ENCODE data around the gene THY1.
A peak's percentile ranks its signal among the peaks of the same experiment; 100 is the strongest.
"Not testable (repeated sequence)": the region's sequence is repeated elsewhere in the genome, so short reads cannot be mapped to it uniquely, and the experiment has no call there.

The THY1 gene

DNA sequence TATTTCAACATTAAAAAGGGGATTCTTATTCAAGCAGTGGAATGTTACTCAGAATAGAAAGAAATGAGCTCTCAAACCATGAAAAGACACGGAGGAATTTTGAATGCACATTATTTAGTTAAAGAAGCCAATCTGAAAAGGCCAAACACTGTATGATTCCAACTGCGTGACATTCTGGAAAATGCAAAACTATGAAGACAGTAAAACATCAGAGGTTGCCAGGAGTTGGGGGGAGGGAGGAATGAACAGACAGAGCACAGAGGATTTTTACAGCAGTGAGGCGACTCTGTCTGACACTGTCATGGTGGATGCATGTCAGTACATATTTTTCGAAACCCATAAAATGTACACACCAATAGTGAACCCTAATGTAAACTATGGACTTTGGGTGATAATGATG lies 22.9 kb upstream of the THY1 start:
- DNase-seq, result peak; percentile 84

DNA sequence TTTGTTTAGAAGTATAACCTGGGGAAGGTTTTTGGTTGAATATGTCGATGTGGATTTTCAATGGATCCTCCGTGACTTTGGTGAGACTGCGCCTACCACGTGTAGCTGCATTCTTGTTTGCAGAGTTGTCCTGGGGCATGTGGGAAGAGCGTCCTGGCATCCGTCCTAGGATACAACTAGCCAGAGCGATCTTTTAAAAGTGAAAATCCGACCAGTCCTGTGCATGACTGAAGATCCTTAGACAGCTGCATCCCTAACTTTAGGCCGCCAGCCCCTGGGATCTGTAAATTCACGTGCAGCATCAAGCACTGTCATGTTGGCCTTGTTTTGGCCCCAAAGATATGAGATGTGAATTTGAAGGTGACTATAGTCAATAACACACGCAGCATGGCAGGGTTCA lies 22.4 kb upstream of the THY1 start:
- DNase-seq, result no peak

DNA sequence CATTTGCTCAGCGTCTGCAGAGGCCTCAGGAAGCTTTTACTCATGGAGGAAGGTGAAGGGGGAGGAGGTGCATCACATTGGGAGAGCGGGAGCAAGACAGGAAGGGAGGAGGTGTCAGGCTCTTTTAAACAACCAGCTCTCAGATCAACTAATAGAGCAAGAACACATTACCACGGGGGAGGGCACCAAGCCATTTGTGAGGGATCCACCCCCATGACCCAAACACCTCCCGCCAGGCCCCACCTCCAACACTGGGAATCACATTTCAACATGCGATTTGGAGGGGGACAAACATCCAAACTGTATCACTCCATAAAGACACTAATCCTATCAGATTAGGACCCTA lies 18.9 kb upstream of the THY1 start:
- no peak for DNase-seq

DNA sequence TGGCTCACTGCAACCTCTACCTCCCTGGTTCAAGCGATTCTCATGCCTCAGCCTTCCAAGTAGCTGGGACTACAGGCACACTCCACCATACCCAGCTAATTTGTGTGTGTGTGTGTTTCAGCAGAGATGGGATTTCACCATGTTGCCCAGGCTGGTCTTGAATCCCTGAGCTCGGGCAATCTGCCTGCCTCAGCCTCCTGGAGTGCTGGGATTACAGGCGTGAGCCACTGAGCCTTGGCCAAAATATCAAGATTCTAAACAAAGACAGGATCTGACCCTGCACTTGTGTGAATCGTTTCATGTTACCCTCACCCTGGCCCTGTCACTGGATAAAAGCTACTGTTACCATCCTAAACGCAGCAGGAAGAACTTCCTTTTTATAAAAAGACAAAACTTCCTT lies 15.6 kb upstream of the THY1 start:
- DNase-seq, result no peak

DNA sequence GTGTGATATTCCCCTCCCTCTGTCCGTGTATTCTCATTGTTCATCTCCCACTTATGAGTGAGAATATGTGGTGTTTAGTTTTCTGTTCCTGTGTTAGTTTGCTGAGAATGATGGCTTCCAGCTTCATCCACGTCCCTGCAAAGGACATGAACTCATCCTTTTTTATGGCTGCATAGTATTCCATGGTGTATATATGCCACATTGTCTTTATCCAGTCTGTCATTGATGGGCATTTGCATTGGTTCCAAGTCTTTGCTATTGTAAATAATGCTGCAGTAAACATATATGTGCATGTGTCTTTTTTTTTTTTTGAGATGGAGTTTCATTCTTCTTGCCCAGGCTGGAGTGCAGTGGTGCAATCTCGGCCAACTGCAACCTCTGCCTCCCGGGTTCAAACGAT lies 14.5 kb upstream of the THY1 start:
- DNase-seq, result not testable (repeated sequence)

DNA sequence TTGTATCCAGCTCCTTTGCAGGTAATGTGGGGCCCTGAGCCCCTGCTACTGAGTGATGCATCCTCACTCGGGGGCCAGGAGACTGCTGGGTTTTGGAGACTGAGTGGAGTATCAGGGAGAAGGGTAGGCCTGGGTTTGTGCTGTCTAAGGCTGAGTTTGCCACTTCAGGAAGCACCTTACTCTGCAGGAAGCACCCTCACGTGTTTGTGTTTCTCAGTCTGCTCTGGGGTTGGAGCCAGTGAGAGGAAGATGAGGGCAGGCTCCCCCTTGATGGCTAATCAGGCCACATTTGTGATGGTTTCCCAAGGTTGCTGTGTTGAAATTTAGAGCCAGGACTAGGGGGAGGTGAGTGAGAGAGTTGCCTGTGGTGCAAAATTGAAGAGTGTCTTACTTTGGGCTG lies 13.7 kb upstream of the THY1 start:
- no peak for DNase-seq

DNA sequence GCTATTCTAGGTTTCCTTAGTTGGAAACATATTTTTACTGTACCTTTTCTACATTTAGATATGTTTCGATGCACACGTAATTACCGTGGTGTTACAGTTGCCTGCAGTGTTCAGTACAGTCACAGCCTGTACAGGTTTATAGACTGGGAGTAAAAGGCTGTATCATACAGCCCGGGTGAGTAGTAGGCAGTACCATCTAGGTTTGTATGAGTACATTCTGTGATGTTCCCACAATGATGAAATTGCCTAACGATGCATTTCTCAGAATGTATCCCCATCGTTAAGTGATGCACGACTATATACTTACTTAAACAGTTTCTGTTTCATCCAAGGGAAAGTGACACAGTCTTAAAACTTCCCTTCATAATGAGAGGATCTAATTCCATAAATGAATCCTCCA lies 13.1 kb upstream of the THY1 start:
- DNase-seq, result no peak

DNA sequence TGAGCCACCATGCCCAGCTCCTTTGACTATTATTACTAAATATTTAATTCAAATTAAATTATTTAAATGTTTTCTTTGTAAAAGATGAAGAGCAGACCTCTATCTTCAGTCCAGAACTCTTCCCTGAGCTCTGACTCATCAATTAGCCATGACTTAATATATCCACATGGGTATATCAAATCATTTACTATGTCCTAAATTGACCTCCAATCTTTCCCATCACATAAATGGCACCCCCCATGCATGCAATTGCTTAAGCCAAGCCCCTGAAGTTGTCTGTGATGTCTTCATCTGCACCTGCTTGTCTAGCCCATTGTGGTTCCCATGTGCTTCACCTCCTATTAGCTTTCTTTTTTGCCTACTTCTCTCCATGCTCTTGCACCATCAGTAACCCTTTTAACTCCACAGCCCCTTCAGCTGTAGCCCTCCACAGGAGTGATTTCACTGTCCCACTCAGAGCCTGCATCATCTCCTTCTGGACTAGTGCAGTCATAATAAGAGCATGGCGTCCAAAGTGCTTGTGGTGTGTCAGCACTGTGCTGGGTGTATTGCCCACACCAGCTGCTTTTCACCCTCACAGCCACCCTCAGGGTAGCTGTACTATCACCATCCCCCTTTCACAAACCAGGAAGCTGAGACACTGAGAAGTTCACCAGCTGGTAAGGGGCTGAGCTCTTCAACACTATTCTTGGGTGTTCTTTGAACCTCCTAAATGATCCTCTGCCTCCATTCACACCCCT lies 11.8 kb upstream of the THY1 start:
- DNase-seq, result no peak

DNA sequence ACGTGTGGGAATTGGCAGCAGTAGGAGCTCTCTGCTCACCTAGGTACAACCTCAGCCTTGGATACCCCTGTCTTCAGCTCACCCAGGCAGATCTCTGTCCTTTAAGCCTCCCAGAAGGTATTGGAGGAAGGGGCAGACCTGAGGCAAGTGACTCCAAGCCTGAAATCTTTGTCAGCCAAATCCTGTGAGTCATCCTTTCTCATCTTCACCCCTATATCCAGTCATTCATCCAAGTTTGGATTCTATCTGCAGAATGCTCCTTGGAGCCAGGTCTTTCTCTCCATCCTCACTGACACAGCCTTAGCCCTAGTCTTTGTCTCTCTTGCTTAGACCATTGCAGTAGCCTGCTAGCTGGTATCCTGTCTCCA lies 10.4 kb upstream of the THY1 start:
- DNase-seq, result peak; percentile 63

DNA sequence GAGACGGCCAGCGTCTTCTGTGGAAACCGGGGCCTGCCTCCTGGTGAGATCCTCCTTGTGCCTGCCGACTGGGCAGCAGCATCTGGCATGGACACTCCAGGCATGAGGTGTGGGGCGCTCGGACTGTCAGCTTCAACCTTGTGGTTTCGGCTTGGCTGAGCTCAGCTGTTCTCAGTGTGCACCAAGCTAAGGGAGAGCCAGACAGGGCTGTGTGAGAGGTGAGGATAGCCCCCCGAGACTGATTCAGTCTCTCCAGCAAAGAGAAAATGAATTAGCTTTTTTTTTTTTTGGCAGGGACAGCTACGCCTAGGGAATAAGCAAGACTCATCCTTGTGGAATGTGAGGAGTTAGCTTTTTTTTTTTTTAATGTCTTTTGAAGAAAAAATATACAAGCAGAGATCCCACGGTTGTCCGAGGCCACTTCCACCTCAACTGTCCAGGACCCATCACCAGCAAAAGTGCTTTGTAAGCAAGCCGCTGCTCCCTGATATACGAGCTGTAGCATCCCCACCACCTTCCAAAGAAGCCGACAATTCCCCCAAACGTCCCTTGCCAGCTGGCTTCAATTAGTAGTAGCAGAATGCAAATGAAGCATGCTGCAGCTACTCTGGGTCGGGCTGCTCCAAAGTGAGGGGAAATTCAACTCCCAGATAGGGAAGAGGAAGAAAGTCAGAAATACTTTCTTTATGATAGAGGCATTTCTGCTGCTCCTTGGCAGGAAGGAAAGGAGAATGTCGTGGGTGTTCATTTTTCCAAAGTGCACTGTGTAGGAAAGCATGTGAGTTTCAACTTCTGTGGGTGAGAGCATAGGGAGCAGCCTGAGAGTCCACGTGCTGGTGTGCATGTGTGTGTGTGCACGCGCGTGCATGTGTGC lies 9.7 kb upstream of the THY1 start:
- DNase-seq, result peak; percentile 93

DNA sequence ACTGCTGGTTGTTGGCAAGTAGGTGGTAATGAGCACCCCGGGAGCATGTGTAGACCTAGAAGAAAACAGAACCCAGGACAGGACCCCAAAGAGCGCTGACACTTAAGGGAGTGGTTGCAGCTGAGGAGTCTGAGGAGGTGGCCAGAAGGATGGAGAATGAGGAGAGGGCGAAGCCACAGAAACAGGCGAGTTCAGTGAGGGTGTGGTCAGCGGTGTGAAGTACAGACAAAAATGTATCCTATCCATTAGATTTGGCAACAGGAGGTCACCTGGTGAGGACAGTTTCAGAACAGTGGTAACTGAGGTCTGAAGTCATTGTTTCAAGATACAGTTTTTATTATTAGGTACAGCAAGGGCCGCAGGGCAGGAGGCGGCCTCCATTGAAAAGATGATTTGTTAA lies 8.6 kb upstream of the THY1 start:
- no peak for DNase-seq

DNA sequence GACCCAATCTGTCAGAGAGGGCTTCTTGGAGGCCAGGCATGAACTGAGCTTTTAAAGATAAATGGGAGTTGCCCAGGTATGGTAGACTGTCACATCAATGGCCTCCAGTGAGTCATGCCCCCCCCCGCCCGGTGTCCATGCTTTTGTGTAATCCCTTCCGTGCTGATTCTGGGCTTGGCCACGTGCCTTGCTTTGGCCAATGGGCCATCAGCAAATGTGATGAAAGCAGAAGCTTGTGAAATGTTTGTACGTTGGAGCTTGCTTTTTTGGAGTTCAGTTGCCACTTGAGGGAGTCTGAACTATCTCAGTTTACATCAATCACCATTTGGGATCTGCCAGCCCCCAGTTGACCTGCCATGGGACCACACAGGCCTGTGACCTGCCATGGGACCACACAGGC lies 4.3 kb upstream of the THY1 start:
- DNase-seq, result no peak

DNA sequence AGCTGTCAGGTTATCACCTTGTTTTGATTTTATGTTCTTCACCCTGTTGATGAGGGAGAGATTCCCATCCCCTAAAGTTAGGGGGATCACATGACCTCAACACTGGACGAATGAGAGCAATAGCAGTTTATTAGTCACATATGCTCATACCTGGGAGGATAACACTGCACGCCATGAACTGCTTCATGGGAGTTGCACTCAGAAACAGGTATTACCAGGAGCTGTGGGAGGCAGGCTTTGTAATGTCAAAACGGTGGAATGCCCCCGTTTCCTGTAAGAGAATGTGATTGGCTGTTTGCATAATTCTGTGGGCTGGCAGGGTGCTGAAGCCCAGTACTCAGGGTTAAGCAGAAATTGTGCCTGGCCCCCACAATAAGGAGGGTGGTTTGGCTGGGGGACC lies 3.2 kb upstream of the THY1 start:
- DNase-seq, result no peak

DNA sequence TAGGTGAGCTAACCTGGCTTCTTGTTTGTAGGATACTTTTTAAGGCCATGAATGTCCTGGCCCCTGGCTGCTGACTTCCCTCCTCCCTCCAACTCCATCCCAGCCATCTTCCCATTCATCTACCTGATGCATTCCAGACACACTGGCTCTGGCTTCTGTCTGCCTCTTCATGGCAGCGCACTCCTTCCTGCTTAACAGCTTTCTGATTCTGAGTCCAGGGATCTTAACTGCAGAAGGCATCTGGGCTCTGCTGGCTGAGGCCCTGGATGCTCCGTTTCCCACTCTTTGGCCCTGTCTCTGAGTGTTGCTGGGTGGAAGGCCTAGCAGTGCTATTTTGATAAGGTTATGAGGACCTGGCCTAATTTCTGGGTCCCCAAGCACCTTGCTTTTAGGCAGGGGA lies 1.8 kb upstream of the THY1 start:
- DNase-seq, result no peak

DNA sequence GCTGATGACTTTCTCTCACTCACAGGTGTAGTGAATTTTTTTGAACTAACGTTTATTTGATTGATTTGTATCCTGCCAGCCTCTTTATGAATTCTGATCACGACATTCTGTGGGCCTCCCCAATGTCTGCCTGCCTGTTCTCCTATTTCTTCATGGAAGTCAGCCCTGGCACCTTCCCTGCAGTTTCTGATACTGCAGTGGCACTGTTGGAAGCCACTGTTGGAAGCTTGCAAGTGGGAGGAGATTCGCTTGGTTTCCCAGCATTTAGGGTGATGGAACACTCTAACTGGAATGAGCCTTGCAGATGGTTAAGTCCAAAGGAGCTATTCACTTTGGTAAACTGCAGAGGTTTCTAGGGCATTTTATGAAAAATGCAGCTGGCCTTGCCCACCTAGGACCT lies 1.3 kb upstream of the THY1 start:
- no peak for DNase-seq

DNA sequence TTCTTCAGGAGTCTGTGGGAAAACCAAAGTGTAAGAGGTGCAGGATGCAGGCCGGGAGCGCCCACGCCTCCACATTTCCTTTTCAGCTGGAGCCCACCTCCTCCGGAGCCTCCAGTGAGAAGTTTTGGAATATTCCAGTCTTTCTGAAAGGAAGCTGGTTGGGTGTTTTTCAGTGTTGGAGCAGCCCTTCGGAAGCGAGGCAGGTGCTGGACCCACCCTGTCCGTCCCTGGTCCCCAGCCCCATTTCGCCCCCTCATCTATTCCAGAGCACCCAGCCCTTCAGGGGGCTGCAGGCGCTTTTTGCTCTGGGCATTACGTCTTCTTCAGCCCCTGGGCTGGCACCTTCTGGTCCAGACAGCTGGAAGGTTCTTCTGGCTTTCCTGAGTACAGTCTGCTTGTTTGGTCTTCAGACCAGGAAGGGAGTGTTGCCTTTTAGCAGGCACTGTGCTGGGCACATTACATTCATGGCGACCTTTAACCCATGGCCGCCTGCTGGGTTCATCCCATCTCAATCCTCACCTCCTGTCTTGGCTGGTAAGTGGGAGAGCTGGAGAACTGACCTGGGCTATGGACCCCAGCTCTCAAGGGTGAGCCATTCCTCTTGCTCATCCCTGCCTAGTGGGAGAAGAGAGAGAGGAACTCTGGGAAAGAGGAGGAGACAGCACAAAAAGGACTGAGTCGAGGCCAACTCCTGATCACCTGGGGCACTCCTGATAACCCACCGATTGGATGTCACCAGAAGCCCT lies 710 bp upstream of the THY1 start:
- peak; percentile 29 for DNase-seq

DNA sequence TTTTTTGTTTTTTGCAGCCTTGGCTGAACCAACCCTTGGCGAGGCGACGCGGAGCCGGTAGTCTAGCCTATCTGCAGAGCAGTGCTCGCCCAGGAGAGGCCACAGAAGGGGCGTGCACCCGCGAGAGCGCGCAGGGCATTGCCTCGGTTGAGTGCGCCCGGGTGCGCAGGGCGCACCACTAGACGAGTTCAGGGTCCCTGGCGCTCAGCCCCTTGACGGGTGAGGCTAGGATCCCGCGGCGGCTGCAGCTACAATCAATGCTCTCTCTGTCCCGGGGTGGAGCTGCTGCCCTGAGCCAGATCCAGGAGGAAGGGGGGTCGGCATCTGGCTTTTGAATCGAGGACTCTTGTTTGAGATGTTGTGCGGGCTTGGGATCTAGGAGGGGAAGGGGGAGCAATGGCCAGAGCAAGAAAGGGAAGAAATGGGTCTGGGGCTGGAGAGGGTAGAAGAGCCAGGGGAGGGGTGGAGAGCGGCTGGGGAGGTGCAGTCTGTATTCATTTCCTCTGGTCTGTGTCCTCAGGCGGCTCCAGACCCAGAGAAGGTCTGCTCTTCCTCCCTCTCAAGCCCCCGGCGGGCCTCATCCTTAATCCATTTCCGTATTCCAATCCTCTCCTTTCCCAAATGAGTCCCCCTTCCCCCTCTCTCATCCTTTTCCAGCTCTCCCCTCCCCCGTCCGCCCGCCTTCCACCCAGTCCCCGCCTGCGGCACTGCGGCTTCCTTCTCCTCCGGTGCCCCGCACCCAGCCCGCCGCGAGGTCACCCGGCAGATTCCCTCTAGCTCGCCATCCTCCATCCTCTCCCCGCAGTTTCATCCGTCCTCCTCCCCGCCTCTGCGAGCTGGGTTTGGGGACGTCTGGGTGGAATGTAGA lies 797 bp downstream of the THY1 start:
- DNase-seq, result peak; percentile 59

DNA sequence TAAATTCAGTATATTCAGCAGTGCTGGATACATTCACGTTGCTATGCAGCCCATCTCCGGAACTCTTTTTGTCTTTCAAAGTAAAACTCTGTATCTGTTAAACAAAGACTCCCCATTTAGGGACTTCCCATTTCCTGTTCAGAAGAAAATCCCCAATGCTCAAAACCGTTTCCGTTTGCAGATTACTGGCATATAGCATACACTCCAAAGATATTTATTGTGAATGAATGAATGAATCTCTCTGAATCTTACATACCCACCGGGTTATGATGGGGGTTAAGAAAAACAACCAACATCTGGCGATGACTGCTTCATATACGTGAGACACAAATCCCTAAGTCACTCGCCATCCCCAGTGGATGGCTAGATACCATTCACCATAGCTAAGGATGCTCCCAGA lies 1.6 kb downstream of the THY1 start:
- peak; percentile 26 for DNase-seq

DNA sequence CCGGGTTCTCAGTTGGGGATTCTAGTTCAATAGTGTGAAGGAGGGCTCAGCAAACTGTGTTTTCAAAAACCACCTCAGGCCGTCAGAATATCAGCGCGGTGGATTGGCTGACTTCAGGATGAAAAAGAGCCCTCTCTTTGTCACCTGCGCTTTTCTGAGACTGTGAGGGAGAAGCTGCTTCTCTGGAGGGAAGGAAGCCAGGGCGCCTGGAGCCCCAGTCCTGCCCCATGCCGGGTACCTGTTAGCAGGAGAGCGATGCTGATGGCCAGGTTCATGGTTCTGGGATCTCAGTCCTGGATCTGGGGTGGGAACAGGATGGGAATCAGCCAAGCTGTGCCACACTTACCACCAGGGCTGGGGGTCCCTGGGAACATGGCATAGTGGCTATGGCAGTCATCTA lies 2.3 kb downstream of the THY1 start:
- DNase-seq, result no peak

DNA sequence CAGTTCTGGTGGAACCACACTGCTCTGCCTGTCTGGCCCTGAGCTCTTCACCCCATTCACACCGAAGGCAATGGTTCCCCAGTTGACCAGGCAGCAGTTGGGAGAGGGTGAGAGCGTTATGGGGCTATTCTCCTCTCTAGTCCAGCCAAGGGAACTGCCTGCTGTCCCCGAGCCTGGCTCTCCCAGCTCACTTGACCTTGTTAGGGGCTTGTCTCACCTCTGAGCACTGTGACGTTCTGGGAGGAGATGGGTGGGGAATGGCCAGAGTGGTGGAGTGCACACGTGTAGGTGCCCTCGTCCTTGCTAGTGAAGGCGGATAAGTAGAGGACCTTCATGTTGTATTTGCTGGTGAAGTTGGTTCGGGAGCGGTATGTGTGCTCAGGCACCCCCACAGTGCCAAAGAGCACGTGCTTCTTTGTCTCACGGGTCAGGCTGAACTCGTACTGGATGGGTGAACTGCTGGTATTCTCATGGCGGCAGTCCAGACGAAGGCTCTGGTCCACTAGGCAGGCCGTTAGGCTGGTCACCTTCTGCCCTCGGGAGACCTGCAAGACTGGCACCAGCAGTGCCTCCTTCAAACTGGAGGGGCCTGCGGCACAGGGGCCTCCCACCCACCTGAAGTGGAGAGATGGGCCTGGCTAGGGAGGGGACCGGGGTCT lies 3.0 kb downstream of the THY1 start:
- no peak for DNase-seq

DNA sequence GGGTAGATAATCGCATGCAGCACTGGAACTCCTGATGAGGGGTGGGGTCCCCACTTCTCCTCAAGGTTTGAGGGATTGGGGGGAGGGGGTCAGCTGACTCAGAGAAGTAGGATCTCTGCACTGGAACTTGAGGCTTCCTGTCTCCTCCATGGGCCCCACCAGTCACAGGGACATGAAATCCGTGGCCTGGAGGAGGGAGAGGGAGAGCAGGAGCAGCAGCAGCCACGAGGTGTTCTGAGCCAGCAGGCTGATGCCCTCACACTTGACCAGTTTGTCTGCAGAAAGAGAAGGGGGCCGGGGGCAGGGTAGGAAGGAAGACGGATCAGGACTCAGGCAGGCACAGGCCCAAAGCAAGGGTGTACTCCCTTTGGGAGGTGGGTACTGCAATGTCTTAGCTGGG lies 3.7 kb downstream of the THY1 start:
- no peak for DNase-seq

DNA sequence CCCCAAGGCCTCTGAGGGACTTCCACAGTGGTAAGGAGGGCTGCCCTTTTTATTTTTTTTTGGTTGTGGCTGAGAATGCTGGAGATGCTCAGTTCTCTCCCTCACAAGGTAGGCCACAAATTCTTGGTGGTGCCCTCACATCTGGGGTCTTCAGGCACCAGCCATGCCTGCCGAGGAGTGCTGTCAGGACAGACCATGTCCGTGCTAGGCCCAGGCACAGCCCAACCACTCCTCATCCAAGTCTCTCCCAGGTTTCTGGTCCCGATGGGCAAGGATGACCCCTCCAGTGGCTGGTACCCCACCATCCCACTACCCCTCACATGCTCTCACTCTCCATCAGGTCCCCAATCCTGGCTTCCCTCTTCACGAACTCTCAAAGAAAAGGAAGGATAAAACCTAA lies 4.2 kb downstream of the THY1 start:
- DNase-seq, result no peak

Measured in fibroblast of skin of scalp (primary cell).